ENCODE measurements around the gene KCNH4.
A peak's percentile ranks its signal among the peaks of the same experiment; 100 is the strongest.
"Not testable (repeated sequence)": the region's sequence is repeated elsewhere in the genome, so short reads cannot be mapped to it uniquely, and the experiment has no call there.

The KCNH4 gene

GRCh38 chr17:42193969-42194899, 13.3 kb upstream of the KCNH4 start, which contains the start of gene GHDC:
Gene GHDC (minus strand): TSS chr17:42194494. CDS start chr17:42193581, 913 bp downstream.
- peak; percentile 89 for DNase-seq (ENCODE audit: low spot score)

- DNase-seq (ENCODE audit: low spot score), result no peak
These were observed 12.4 kb upstream of the KCNH4 start for GRCh38 chr17:42193216-42193968.

GRCh38 chr17:42192189-42193126, 11.5 kb upstream of the KCNH4 start:
- DNase-seq (ENCODE audit: low spot score), result no peak

GRCh38 chr17:42191275-42191608, 10.3 kb upstream of the KCNH4 start:
- no peak for DNase-seq (ENCODE audit: low spot score)

GRCh38 chr17:42190491-42191274, 9.7 kb upstream of the KCNH4 start:
- no peak for DNase-seq (ENCODE audit: low spot score)

- no peak for DNase-seq (ENCODE audit: low spot score)
These were observed 8.7 kb upstream of the KCNH4 start for GRCh38 chr17:42189651-42189965.

GRCh38 chr17:42188749-42189650, 8.1 kb upstream of the KCNH4 start:
- DNase-seq (ENCODE audit: low spot score), result no peak

- DNase-seq (ENCODE audit: low spot score), result no peak
These were observed 6.9 kb upstream of the KCNH4 start for GRCh38 chr17:42187833-42188232.

GRCh38 chr17:42186191-42186590, 5.2 kb upstream of the KCNH4 start:
- DNase-seq (ENCODE audit: low spot score), result not testable (repeated sequence)

GRCh38 chr17:42185621-42185930, 4.6 kb upstream of the KCNH4 start:
- DNase-seq (ENCODE audit: low spot score), result no peak

- DNase-seq (ENCODE audit: low spot score), result no peak
These were observed 4.0 kb upstream of the KCNH4 start, which contains the start of gene HCRT for GRCh38 chr17:42184713-42185620. Gene HCRT (minus strand): TSS chr17:42185452. CDS start chr17:42185365, 87 bp downstream.

- DNase-seq (ENCODE audit: low spot score), result peak; percentile 96
These were observed 3.1 kb upstream of the KCNH4 start for GRCh38 chr17:42183741-42184711.

- no peak for DNase-seq (ENCODE audit: low spot score)
These were observed 2.2 kb upstream of the KCNH4 start for GRCh38 chr17:42182927-42183734.

- DNase-seq (ENCODE audit: low spot score), result no peak
These were observed 887 bp upstream of the KCNH4 start for GRCh38 chr17:42181851-42182207.

GRCh38 chr17:42180411-42180921, 476 bp downstream of the KCNH4 start:
- DNase-seq (ENCODE audit: low spot score), result peak; percentile 30

GRCh38 chr17:42179911-42180410, 981 bp downstream of the KCNH4 start:
- DNase-seq (ENCODE audit: low spot score), result peak; percentile 93

- DNase-seq (ENCODE audit: low spot score), result no peak
These were observed 1.6 kb downstream of the KCNH4 start for GRCh38 chr17:42179335-42179734.

Data from iPS-NIHi11 (cell line).